Stimulated activated effector memory CD8-positive, alpha-beta T cell treated with anti-CD3 and anti-CD28 coated beads, Interleukin-12 subunit alpha, Interleukin-12 subunit beta, amount 100 ng/mL, for 72 hours (primary cell): ENCODE measurements around the gene PI16.

Experiments used
- ATAC-seq: fragments of 150-1000 bp; cut with Tn5 transposase; 2 replicates; pipeline ENCODE4 v1.10.0; 2021
- DNase-seq, 2 donors: peaks; one replicate each; pipeline ENCODE4 v3.0.0; 2021 to 2022; ENCODE audit warnings: low spot score in 2 of 2
- H3K27ac Mint-ChIP-seq: one replicate; pipeline ENCODE4 v1.8.0; 2022; ENCODE audit warnings: mild to moderate bottlenecking, mixed read lengths
- H3K36me3 Mint-ChIP-seq: one replicate; pipeline ENCODE4 v1.8.0; 2022; ENCODE audit warnings: mild to moderate bottlenecking, mixed read lengths
- H3K4me1 Mint-ChIP-seq: one replicate; pipeline ENCODE4 v1.8.0; 2022; ENCODE audit warnings: mixed read lengths
- H3K4me3 Mint-ChIP-seq: one replicate; pipeline ENCODE4 v1.8.0; 2022; ENCODE audit warnings: mild to moderate bottlenecking, mixed read lengths
- H3K9me3 Mint-ChIP-seq: one replicate; pipeline ENCODE4 v1.8.0; 2022; ENCODE audit warnings: mixed read lengths

PI16 gene

DNA sequence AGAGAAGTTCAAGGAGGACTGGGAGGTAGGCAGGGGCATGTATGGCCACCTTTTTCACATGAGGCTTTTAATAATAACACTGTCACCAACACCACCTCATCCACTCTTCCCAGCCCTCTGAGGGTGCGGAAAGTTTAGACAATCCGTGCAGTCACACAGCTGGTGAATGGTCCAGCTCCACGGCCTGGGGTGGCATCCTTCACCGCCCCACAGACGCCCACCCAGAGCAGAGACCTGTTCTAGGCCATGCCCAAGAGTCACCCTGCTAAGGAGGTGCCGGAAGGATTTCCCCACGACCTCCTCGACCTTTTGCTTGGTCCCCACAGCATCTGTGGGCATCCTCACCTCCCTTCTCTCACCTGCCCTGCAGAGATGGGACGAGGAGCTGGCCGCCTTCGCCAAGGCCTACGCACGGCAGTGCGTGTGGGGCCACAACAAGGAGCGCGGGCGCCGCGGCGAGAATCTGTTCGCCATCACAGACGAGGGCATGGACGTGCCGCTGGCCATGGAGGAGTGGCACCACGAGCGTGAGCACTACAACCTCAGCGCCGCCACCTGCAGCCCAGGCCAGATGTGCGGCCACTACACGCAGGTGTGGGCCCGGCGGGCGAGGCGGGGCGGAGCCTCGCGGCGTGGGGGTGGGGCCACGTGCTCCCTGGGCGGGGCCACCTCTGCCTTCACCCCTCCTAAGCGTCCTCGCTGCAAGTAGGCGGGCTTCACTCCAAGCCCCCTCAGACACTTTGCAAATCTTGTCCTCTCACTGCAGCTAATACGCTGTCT, 4.4 kb downstream of the PI16 start:
- Mint-ChIP-seq H3K36me3 (no peaks in the 10 kb centered on the region), H3K4me3 (no peak overlapping the region), H3K4me1 (peaks cover 59% of the 10 kb centered on the region), H3K27ac (no peak overlapping the region), H3K9me3 (no peaks in the 10 kb centered on the region)
- ATAC-seq (no peak), DNase-seq (no peak)

DNA sequence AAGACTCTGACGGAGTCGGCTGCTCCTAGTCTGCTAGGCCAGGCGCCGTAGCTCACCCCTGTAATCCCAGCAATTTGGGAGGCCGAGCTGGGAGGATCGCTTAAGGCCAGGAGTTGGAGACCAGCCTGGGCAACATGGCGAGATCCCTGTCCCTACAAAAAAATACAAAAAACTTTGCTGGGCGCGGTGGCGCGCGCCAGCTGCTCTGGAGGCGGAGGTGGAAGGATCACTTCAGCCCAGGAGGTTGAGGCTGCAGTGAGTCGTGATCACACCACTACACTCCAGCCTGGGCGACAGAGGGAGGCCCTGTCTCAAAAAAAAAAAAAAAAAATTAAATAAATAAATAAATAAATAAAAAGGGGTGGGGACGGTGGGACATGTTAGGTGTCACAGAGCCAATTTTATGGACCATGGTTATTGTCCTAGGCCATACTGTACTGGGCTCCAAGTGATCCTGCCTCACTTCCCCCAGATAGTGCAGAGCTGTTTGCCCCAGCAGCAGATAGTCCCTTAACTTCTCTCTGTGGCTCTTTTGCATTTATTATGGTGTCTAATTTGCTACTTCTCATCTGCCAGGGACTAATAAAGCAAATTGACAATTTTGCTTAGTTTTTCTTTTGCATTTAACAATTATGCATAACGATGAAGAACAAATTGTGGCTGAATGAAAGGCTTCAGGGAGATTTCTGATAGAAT, 5.2 kb downstream of the PI16 start:
- Mint-ChIP-seq H3K4me1 (peaks cover 59% of the 10 kb centered on the region), H3K27ac (no peak overlapping the region), H3K36me3 (no peaks in the 10 kb centered on the region), H3K4me3 (no peak overlapping the region), H3K9me3 (no peaks in the 10 kb centered on the region)
- DNase-seq (no peak), ATAC-seq (no peak)

- H3K4me1 Mint-ChIP-seq, result peaks cover 49% of the 10 kb centered on the region
- peak overlapping the region; percentile 83 for H3K27ac Mint-ChIP-seq
- H3K9me3 Mint-ChIP-seq, result no peaks in the 10 kb centered on the region
- H3K4me3 Mint-ChIP-seq, result no peak overlapping the region
- no peak for ATAC-seq
- no peak for DNase-seq
- peaks cover 9% of the 10 kb centered on the region for H3K36me3 Mint-ChIP-seq
Observed at GRCh38 chr6:36961441-36962435, 7.2 kb downstream of the PI16 start.

DNA sequence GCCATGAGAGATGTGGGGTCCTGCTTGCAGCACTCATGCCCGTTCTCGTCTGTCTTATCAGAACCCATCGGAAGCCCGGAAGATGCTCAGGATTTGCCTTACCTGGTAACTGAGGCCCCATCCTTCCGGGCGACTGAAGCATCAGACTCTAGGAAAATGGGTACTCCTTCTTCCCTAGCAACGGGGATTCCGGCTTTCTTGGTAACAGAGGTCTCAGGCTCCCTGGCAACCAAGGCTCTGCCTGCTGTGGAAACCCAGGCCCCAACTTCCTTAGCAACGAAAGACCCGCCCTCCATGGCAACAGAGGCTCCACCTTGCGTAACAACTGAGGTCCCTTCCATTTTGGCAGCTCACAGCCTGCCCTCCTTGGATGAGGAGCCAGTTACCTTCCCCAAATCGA, 8.3 kb downstream of the PI16 start:
- Mint-ChIP-seq H3K4me3 (peak overlapping the region; percentile 5), H3K27ac (peak overlapping the region; percentile 90), H3K36me3 (peaks cover 20% of the 10 kb centered on the region), H3K9me3 (no peaks in the 10 kb centered on the region), H3K4me1 (peaks cover 43% of the 10 kb centered on the region)
- DNase-seq (peak; percentile 36 to 72), ATAC-seq (peak; percentile 56)

DNA sequence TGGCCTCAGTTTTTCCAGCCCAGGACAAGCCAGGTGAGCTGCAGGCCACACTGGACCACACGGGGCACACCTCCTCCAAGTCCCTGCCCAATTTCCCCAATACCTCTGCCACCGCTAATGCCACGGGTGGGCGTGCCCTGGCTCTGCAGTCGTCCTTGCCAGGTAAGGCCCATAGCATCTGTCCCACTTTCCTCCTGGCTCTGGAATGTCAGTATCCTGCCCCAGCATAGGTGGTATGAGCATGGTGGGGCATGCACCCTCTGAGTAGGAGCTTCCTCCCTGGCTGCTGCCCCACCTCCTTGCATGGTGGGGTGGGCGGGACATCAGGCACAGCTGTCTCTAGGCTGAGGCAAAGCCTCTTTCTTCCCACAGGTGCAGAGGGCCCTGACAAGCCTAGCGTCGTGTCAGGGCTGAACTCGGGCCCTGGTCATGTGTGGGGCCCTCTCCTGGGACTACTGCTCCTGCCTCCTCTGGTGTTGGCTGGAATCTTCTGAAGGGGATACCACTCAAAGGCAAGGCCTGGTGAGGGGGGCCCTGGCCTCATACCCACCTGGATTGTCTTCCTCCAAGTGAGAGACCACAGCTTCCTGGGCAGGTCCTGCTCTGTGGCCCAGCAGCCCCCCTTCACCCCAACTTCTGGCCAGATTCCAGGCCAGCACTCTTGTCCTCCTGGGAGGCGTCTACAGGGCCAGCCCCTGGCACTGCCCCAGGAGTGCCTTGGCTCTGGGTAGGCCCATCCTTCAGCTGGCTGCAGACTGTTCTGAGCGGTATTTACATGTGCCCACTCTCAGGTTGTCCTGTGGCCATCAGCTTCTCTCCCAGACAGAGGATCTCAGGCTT, 9.1 kb downstream of the PI16 start:
- no peaks in the 10 kb centered on the region for H3K9me3 Mint-ChIP-seq
- H3K27ac Mint-ChIP-seq, result peak overlapping the region; percentile 90
- H3K4me3 Mint-ChIP-seq, result peak overlapping the region; percentile 5
- peak; percentile 60 for ATAC-seq
- H3K36me3 Mint-ChIP-seq, result peaks cover 28% of the 10 kb centered on the region
- no peak for DNase-seq
- peaks cover 43% of the 10 kb centered on the region for H3K4me1 Mint-ChIP-seq

GRCh38 chr6:36964349-36964748, 9.8 kb downstream of the PI16 start:
- H3K4me3 Mint-ChIP-seq, result no peak overlapping the region
- H3K27ac Mint-ChIP-seq, result peak overlapping the region; percentile 90
- H3K4me1 Mint-ChIP-seq, result peaks cover 43% of the 10 kb centered on the region
- DNase-seq (no peak), ATAC-seq (no peak)
- peaks cover 35% of the 10 kb centered on the region for H3K36me3 Mint-ChIP-seq
- H3K9me3 Mint-ChIP-seq, result no peaks in the 10 kb centered on the region

GRCh38 chr6:36964908-36965307, 10.4 kb downstream of the PI16 start:
- H3K4me3 Mint-ChIP-seq, result no peak overlapping the region
- H3K9me3 Mint-ChIP-seq, result no peaks in the 10 kb centered on the region
- H3K4me1 Mint-ChIP-seq, result peaks cover 43% of the 10 kb centered on the region
- ATAC-seq, result no peak
- DNase-seq, result no peak
- H3K36me3 Mint-ChIP-seq, result peaks cover 40% of the 10 kb centered on the region
- peak overlapping the region; percentile 90 for H3K27ac Mint-ChIP-seq

- no peak overlapping the region for H3K4me3 Mint-ChIP-seq
- H3K27ac Mint-ChIP-seq, result peak overlapping the region; percentile 68
- ATAC-seq, result no peak
- no peaks in the 10 kb centered on the region for H3K9me3 Mint-ChIP-seq
- no peak for DNase-seq
- H3K36me3 Mint-ChIP-seq, result peaks cover 64% of the 10 kb centered on the region
- peaks cover 33% of the 10 kb centered on the region for H3K4me1 Mint-ChIP-seq
Observed at GRCh38 chr6:36967301-36967700, 12.8 kb downstream of the PI16 start.

- Mint-ChIP-seq H3K4me3 (no peak overlapping the region), H3K27ac (peak overlapping the region; percentile 68), H3K36me3 (peaks cover 69% of the 10 kb centered on the region), H3K4me1 (peaks cover 30% of the 10 kb centered on the region), H3K9me3 (no peaks in the 10 kb centered on the region)
- DNase-seq, result no peak
- ATAC-seq, result no peak
Observed at GRCh38 chr6:36967757-36968156, 13.2 kb downstream of the PI16 start.

- Mint-ChIP-seq H3K27ac (peak overlapping the region; percentile 68), H3K36me3 (peaks cover 76% of the 10 kb centered on the region), H3K4me3 (no peak overlapping the region), H3K9me3 (no peaks in the 10 kb centered on the region), H3K4me1 (peaks cover 23% of the 10 kb centered on the region)
- ATAC-seq, result no peak
- DNase-seq, result no peak
Observed at GRCh38 chr6:36968266-36968977, 13.9 kb downstream of the PI16 start.

DNA sequence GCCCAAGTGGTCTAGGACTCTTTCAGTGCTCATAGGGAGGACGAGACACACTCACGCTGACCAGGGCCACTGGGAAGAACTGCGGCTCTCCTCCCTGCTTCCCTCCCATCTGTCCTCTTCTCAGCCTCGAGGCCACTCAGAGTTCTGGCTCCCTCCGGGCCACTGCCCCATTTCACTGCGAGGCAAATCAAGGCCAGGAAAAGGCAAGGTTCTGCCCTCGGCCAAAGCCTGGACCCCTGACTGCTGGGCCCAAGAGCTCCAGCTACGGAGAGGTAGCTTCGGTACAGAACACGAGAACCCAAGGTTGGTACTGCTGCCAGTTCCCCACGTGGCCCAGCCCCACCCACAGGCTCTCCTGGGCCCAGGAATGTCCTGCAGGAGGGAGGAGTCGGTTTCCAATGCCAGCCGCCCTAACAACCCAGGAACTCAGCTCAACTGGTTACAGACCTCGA, 14.7 kb downstream of the PI16 start:
- Mint-ChIP-seq H3K4me3 (no peak overlapping the region), H3K27ac (peak overlapping the region; percentile 68), H3K36me3 (peaks cover 84% of the 10 kb centered on the region), H3K9me3 (no peaks in the 10 kb centered on the region), H3K4me1 (peaks cover 15% of the 10 kb centered on the region)
- ATAC-seq (no peak), DNase-seq (no peak)

DNA sequence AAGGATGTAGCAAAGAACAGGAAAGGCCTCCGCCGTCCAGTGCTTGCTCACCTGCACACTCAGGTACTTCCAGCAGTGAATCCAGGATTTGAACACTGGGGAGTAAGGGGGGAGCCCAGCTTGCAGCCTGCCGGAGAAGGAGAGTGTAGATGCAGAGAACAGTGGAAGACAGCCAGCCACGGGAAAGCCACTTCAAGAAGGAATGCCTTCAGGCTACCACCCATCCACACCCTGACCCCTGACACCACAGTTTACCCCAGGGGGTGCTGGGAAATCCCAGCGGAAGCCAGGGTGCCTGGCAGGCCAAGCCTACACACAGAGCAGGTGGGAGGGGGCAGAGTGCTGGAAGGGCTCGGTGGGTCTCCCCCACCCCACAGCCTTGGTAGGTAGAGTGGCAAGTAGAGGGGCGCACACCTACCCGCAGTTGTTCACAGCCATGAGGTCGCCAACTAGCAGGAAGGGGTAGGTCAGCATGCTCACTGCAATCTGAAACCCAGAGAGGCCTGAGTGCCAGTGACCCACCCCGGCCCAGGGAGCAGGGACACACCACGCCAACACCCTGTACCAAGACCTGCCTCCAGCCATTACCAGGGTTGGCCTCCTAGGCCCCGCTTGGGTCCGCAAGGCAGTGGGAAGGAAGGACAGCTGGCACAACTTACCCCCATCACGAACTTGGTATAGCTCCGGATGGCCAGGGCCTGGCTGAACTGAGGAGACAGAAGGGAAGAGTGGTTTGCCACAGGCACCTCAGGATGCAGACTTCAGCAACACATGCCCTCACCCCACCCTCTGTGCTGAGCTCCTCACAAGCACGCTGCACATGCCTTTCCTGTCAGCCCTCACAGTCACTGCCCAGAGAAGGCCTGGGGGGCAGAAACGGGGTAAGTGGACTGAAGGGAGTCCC, 15.7 kb downstream of the PI16 start:
- H3K4me1 Mint-ChIP-seq, result peaks cover 5% of the 10 kb centered on the region
- H3K27ac Mint-ChIP-seq, result peak overlapping the region; percentile 52
- H3K36me3 Mint-ChIP-seq, result peaks cover 94% of the 10 kb centered on the region
- no peaks in the 10 kb centered on the region for H3K9me3 Mint-ChIP-seq
- H3K4me3 Mint-ChIP-seq, result no peak overlapping the region
- ATAC-seq, result no peak
- DNase-seq, result no peak
